Measurements from ENCODE around the gene FIGN.
A peak's percentile ranks its signal among the peaks of the same experiment; 100 is the strongest.

FIGN gene

DNA sequence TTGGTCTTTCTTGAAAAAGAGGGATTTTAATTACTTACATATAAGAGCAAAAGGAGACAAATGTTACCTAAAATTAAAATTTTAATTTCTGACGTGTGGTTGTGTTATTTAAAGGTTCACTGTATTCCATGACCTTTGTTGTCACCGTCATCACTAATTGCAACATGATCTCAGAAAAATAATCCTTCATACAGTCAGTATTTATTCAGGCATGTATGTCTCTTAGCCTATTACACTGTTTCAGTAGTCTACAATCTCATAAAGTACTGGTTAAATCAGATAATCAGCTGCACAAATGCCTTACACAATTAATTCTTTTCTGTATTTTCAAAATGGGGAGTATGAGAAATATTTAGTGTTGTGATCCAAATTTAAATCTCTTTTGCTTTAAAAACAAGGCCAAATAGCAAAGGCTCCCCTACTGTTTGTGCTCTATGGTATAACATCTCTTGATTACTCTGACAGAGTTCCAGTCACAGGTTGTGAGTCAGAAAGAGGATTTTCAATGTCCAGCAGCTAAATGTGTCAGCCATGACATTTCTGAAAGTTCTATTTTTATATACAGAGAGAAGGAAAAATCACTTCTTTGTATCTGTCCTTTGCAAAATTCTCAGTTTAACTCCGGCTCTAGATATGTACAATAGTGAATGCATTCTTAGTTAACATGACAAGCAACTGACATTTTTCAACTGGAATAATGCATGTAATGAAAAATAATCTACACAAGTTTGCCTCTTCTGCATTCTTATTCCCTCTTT is 184.0 kb downstream of the FIGN start:
- TF ChIP-seq CTCF (IDR thresholded peaks at IDR 0.05; ENCODE audit: low read depth, low read length), result no peak
- DNase-seq (ENCODE audit: low read depth, low spot score), result peak; percentile 46
- no peak overlapping the region for H3K4me3 ChIP-seq (ENCODE audit: low read depth, low read length)
- in situ Hi-C loops (cut with HindIII; ENCODE audit: low sequenced_read_pairs), result no loop called here

- in situ Hi-C loops (cut with HindIII; ENCODE audit: low sequenced_read_pairs), result no loop called here
- no peak for DNase-seq (ENCODE audit: low read depth, low spot score)
- TF ChIP-seq CTCF (IDR thresholded peaks at IDR 0.05; ENCODE audit: low read depth, low read length), result no peak
- H3K4me3 ChIP-seq (ENCODE audit: low read depth, low read length), result no peak overlapping the region
Observed at GRCh38 chr2:163548970-163549369, 186.8 kb downstream of the FIGN start.
